ENCODE data around the gene TP63. TPM values are rescaled to one million over a fixed set of nuclear protein-coding genes. Genes with fewer than 3 reads are reported as not detected.

Gene TP63
- total and polyA plus RNA-seq, 2 donors (not counting 3 experiments of a cell fraction or from before 2014, with no cell fraction given) = not detected

DNA sequence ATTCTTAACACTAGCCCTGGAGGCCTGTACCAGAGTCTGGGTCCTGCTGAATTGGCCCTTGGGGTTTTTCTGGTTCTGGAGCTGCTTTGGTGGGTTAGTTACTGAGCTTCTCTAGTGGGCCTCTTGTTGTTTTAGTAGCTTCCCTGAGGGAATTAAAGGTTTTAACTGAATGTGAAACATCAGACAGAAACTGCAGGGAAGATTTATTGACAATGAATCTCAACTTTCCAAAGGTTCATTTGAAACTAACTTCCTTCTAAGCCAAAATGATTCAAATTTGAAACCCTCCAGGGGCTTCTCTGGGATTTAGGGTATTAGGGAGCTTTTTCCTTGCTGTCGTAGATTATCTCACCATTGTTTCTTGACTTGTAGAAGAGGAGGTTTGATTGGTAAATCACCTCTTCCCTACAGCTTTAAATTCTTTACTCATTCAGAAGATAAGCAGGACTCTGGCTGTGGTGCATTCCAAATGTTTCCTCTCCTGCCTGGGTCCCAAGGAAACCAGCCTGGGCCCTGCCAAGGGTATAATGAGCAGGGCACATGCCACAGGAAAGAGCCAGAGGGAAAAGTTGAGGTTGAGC lies 71.0 kb downstream of the TP63 start:
- no peak overlapping the region for H2AFZ ChIP-seq (ENCODE audit: low read depth, low read length)
- H3K4me2 ChIP-seq (ENCODE audit: insufficient read depth, low read length) = no peak overlapping the region
- H3K4me3 ChIP-seq (replicated peaks in 1 of 3; ENCODE audit: insufficient read depth in 1 of 3, low read depth in 1 of 3, low read length in 3 of 3) = no peak overlapping the region
- H3K79me2 ChIP-seq (ENCODE audit: control insufficient read depth, insufficient read depth, low read length) = no peaks in the 10 kb centered on the region
- no peak for DNase-seq (ENCODE audit: low read depth, low spot score)
- no peak overlapping the region for H3K9ac ChIP-seq (replicated peaks; ENCODE audit: extremely low read depth, insufficient read depth, low read length)
- no peak overlapping the region for H3K27ac ChIP-seq (ENCODE audit: insufficient read depth, low read depth, low read length)
- no peaks in the 10 kb centered on the region for H3K27me3 ChIP-seq (ENCODE audit: control insufficient read depth in 2 of 2, insufficient read depth in 2 of 2, low read length in 2 of 2)
- H3K9me3 ChIP-seq (replicated peaks; ENCODE audit: control insufficient read depth, insufficient read depth, low read length) = no peaks in the 10 kb centered on the region
- no peaks in the 10 kb centered on the region for H3K4me1 ChIP-seq (ENCODE audit: control insufficient read depth, extremely low read depth, insufficient read depth, low read length)
- no peaks in the 10 kb centered on the region for H3K9me1 ChIP-seq (replicated peaks; ENCODE audit: control insufficient read depth, extremely low read depth, insufficient read depth, low read length)
- TF ChIP-seq CTCF (IDR thresholded peaks at IDR 0.05; ENCODE audit: extremely low read depth in 1 of 2, insufficient read depth in 1 of 2, low read depth in 1 of 2, low read length in 2 of 2) = no peak
- no peak for TF ChIP-seq FOS (IDR thresholded peaks at IDR 0.05; ENCODE audit: borderline replicate concordance, insufficient read depth, low read length)
- TF ChIP-seq, protein P1, sequence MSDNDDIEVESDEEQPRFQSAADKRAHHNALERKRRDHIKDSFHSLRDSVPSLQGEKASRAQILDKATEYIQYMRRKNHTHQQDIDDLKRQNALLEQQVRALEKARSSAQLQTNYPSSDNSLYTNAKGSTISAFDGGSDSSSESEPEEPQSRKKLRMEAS (IDR thresholded peaks at IDR 0.05; ENCODE audit: insufficient read depth, insufficient read length) = no peak
- TF ChIP-seq GATA2 (IDR thresholded peaks at IDR 0.05; ENCODE audit: insufficient read depth, insufficient read length, low read depth, low read length) = no peak
- TF ChIP-seq JUN (IDR thresholded peaks at IDR 0.05; ENCODE audit: borderline replicate concordance, insufficient read depth, insufficient read length, low read depth) = no peak
- TF ChIP-seq POLR2A (IDR thresholded peaks at IDR 0.05; ENCODE audit: low read depth, low read length) = no peak
- TF ChIP-seq EZH2 (IDR thresholded peaks at IDR 0.05; ENCODE audit: borderline replicate concordance, low read depth, low read length, severe bottlenecking) = no peak
- no peak for TF ChIP-seq POLR2AphosphoS5 (IDR thresholded peaks at IDR 0.05; ENCODE audit: insufficient read depth, low read depth, low read length)
- TF ChIP-seq MYC (IDR thresholded peaks at IDR 0.05; ENCODE audit: low read depth, low read length) = no peak
- ChIA-PET CTCF (no interaction called here), POLR2A (no interaction called here)
- dilution Hi-C loops (cut with MboI; ENCODE audit: extremely low pct_ligation_motif_present, low sequenced_read_pairs) = no loop called here
- intact Hi-C loops (cut with micrococcal nuclease) = no loop called here
- no peaks in the 10 kb centered on the region for H3K36me3 ChIP-seq (ENCODE audit: control insufficient read depth in 2 of 2, extremely low read depth in 1 of 2, insufficient read depth in 2 of 2, low read length in 2 of 2)
- FAIRE-seq = no peak
- BruUV-seq (replicated peaks) = no TSS peak
- no peaks in the 10 kb centered on the region for H4K20me1 ChIP-seq (replicated peaks; ENCODE audit: control insufficient read depth, extremely low read depth, insufficient read depth, low read length)

Measured in endothelial cell of umbilical vein (primary cell).